Measurements from ENCODE around the gene TEX10.

The TEX10 gene

GRCh38 chr9:100282388-100282719 is 70.4 kb downstream of the TEX10 start:
- H3K27me3 ChIP-seq, result no peaks in the 10 kb centered on the region
- no peak for TF ChIP-seq CTCF (IDR thresholded peaks at IDR 0.05; ENCODE audit: low read depth, low read length)
- H3K9me3 ChIP-seq, result no peaks in the 10 kb centered on the region
- peaks cover 8% of the 10 kb centered on the region for H3K36me3 ChIP-seq
- H3K4me3 ChIP-seq (ENCODE audit: low read depth, low read length), result no peak overlapping the region
- DNase-seq, result no peak
- H3K4me1 ChIP-seq, result peaks cover 17% of the 10 kb centered on the region

- Histone ChIP-seq H3K36me3 (peaks cover 8% of the 10 kb centered on the region), H3K4me1 (peaks cover 17% of the 10 kb centered on the region), H3K4me3 (ENCODE audit: low read depth, low read length) (no peak overlapping the region), H3K27me3 (no peaks in the 10 kb centered on the region), H3K9me3 (no peaks in the 10 kb centered on the region)
- no peak for TF ChIP-seq CTCF (IDR thresholded peaks at IDR 0.05; ENCODE audit: low read depth, low read length)
- peak; percentile 34 for DNase-seq
Measured at GRCh38 chr9:100281676-100282387, 70.9 kb downstream of the TEX10 start.

- Histone ChIP-seq H3K4me1 (peaks cover 17% of the 10 kb centered on the region), H3K36me3 (peaks cover 8% of the 10 kb centered on the region), H3K9me3 (no peaks in the 10 kb centered on the region), H3K4me3 (ENCODE audit: low read depth, low read length) (no peak overlapping the region), H3K27me3 (no peaks in the 10 kb centered on the region)
- TF ChIP-seq CTCF (IDR thresholded peaks at IDR 0.05; ENCODE audit: low read depth, low read length), result no peak
- DNase-seq, result no peak
Measured at GRCh38 chr9:100281066-100281465, 71.7 kb downstream of the TEX10 start.

- no peaks in the 10 kb centered on the region for H3K9me3 ChIP-seq
- no peak for TF ChIP-seq CTCF (IDR thresholded peaks at IDR 0.05; ENCODE audit: low read depth, low read length)
- no peak overlapping the region for H3K4me3 ChIP-seq (ENCODE audit: low read depth, low read length)
- no peak for DNase-seq
- no peaks in the 10 kb centered on the region for H3K27me3 ChIP-seq
- H3K4me1 ChIP-seq, result peaks cover 15% of the 10 kb centered on the region
- H3K36me3 ChIP-seq, result peaks cover 3% of the 10 kb centered on the region
Measured at GRCh38 chr9:100277166-100277979, 75.4 kb downstream of the TEX10 start.

- Histone ChIP-seq H3K36me3 (peaks cover under 1% of the 10 kb centered on the region; the same call in 1 of the 2 replicates), H3K4me3 (ENCODE audit: low read depth, low read length) (no peak overlapping the region), H3K27me3 (no peaks in the 10 kb centered on the region), H3K9me3 (no peaks in the 10 kb centered on the region), H3K4me1 (no peaks in the 10 kb centered on the region)
- no peak for TF ChIP-seq CTCF (IDR thresholded peaks at IDR 0.05; ENCODE audit: low read depth, low read length)
- no peak for DNase-seq
Measured at GRCh38 chr9:100269656-100270055, 83.1 kb downstream of the TEX10 start.

- Histone ChIP-seq H3K27me3 (no peaks in the 10 kb centered on the region), H3K4me3 (ENCODE audit: low read depth, low read length) (no peak overlapping the region), H3K9me3 (no peaks in the 10 kb centered on the region), H3K4me1 (no peaks in the 10 kb centered on the region), H3K36me3 (no peaks in the 10 kb centered on the region)
- no peak for TF ChIP-seq CTCF (IDR thresholded peaks at IDR 0.05; ENCODE audit: low read depth, low read length)
- DNase-seq, result no peak
Measured at GRCh38 chr9:100268271-100268670, 84.5 kb downstream of the TEX10 start.
